Tibial nerve (tissue), 4 donors: ENCODE results near the gene CYP19A1. TPM values are rescaled to one million over a fixed set of nuclear protein-coding genes. Genes with fewer than 3 reads are reported as not detected.

ENCODE experiments used
- DNase-seq, 2 donors: peaks; one replicate each; pipeline ENCODE4 v3.0.0-alpha.2; 2019; ENCODE audit warnings: low spot score in 2 of 2
- H3K27ac ChIP-seq, 4 donors: fragments of 200-600 bp; sonication (generic) in 3 of 4; one replicate each; pipeline ENCODE4 v1.5.1; 2017 to 2019; ENCODE audit warnings: mild to moderate bottlenecking in 1 of 4
- H3K27me3 ChIP-seq, 2 donors: fragments of 200-600 bp; sonication (generic) in 1 of 2; one replicate each; pipeline versions ENCODE4 v1.5.1 to v1.6.0; 2017 to 2019
- H3K36me3 ChIP-seq, 3 donors: fragments of 200-600 bp; sonication (generic); one replicate each; pipeline ENCODE4 v1.5.1; 2018 to 2019
- H3K4me1 ChIP-seq, 4 donors: fragments of 200-600 bp; sonication (generic) in 3 of 4; one replicate each; pipeline ENCODE4 v1.5.1; 2017 to 2019
- H3K4me3 ChIP-seq, 4 donors: fragments of 200-600 bp; sonication (generic) in 3 of 4; one replicate each; pipeline ENCODE4 v1.5.1; 2017 to 2019; ENCODE audit warnings: mild to moderate bottlenecking in 1 of 4, moderate library complexity in 1 of 4
- H3K9me3 ChIP-seq, 4 donors: fragments of 200-600 bp; sonication (generic) in 3 of 4; one replicate each; pipeline ENCODE4 v1.5.1; 2017 to 2019
- EP300 ChIP-seq, 2 donors: sonication (generic); formaldehyde crosslinking; IDR thresholded peaks; one replicate each; pipeline ENCODE4 v1.6.1; 2017; ENCODE audit warnings: antibody characterized with exemption in 2 of 2, mild to moderate bottlenecking in 1 of 2
- POLR2A ChIP-seq, 2 donors: fragments of 450-650 bp; IDR thresholded peaks; one replicate each; pipeline ENCODE4 v1.6.1; 2017; ENCODE audit warnings: antibody characterized with exemption in 2 of 2, mild to moderate bottlenecking in 2 of 2, moderate library complexity in 2 of 2
- WGBS, 2 donors: methylation state at CpG; one replicate each; pipeline ENCODE4 v1.1.5; 2018; 5-methylcytosine and 5-hydroxymethylcytosine counted together
- total RNA-seq, 4 donors: library from RNA; depleted of rRNA; stranded (reverse); fragments of >200 nt; gene quantifications; one replicate each; pipeline ENCODE4 v1.1.0, GENCODE V29; 2016
- TF ChIP-seq, protein P1 (sequence below), 5 experiments: fragments of 200-600 bp in 3 of 5; fragments of 450-650 bp in 2 of 5; sonication (generic) in 3 of 5; IDR thresholded peaks; one replicate each; pipeline ENCODE4 v1.5.1; 2016 to 2019; ENCODE audit warnings: antibody characterized with exemption in 5 of 5, mild to moderate bottlenecking in 3 of 5, moderate library complexity in 2 of 5

Gene CYP19A1
- total RNA-seq, 4 donors from 2014 or later: 6.3 to 124 (median 15.6) TPM

DNA sequence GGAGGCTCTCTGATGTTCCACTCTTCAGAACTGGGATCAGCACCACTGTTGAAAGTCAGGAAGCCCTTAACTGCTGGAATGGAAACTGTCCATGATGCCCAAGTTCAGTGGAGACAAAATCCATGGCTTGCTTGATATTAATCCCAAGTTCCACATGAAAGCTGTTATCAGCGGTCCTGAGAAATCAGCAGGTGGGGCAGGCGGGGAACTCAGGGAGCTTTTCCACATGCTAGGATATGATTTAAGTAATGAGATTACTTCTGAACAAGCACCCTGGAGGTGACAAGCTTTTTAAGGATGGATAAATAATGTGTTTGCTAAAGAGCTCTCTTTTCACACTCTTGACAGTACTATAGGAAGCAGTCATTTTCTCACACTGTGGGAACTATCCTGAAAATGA lies 82.9 kb downstream of the CYP19A1 start:
- no peaks in the 10 kb centered on the region for H3K27me3 ChIP-seq

DNA sequence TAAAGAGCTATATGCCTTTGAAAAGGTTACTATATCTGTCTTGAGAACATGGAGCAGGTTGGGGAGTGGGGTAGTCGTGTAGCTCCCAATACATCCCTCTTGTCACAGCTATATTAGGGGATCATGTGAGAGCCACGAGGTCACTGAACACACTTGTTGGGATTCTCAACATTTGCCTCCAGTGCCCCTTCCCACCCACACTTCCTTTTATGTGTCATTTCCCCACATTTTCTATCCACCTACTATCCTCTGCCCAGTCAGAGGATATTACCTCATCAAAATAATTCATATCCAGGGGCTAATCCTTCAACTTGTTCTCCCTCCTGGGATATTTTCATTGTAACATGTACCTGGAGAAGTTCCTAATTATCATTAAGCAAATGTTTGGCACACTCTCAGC lies 85.0 kb downstream of the CYP19A1 start:
- 74 to 85% methylated on average over 2 of the region's 2 CpGs for WGBS, 2 donors
- TF ChIP-seq, protein P1, sequence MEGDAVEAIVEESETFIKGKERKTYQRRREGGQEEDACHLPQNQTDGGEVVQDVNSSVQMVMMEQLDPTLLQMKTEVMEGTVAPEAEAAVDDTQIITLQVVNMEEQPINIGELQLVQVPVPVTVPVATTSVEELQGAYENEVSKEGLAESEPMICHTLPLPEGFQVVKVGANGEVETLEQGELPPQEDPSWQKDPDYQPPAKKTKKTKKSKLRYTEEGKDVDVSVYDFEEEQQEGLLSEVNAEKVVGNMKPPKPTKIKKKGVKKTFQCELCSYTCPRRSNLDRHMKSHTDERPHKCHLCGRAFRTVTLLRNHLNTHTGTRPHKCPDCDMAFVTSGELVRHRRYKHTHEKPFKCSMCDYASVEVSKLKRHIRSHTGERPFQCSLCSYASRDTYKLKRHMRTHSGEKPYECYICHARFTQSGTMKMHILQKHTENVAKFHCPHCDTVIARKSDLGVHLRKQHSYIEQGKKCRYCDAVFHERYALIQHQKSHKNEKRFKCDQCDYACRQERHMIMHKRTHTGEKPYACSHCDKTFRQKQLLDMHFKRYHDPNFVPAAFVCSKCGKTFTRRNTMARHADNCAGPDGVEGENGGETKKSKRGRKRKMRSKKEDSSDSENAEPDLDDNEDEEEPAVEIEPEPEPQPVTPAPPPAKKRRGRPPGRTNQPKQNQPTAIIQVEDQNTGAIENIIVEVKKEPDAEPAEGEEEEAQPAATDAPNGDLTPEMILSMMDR (IDR thresholded peaks at IDR 0.05): no peak
- no peak for TF ChIP-seq EP300 (IDR thresholded peaks at IDR 0.05)
- no peak for DNase-seq
- H3K36me3 ChIP-seq: no peaks in the 10 kb centered on the region
- H3K27me3 ChIP-seq: no peaks in the 10 kb centered on the region
- no peak overlapping the region for H3K4me3 ChIP-seq
- H3K27ac ChIP-seq: no peak overlapping the region
- H3K4me1 ChIP-seq: no peaks in the 10 kb centered on the region
- no peaks in the 10 kb centered on the region for H3K9me3 ChIP-seq

More for the DNA sequence above, 82.9 kb downstream of the CYP19A1 start:
- Histone ChIP-seq H3K4me3 (no peak overlapping the region), H3K36me3 (no peaks in the 10 kb centered on the region), H3K4me1 (no peaks in the 10 kb centered on the region), H3K27ac (no peak overlapping the region), H3K9me3 (no peaks in the 10 kb centered on the region)
- TF ChIP-seq EP300 (IDR thresholded peaks at IDR 0.05): no peak
- no peak for DNase-seq
- 100% methylated on average over 2 of the region's 2 CpGs for WGBS, 2 donors

DNA sequence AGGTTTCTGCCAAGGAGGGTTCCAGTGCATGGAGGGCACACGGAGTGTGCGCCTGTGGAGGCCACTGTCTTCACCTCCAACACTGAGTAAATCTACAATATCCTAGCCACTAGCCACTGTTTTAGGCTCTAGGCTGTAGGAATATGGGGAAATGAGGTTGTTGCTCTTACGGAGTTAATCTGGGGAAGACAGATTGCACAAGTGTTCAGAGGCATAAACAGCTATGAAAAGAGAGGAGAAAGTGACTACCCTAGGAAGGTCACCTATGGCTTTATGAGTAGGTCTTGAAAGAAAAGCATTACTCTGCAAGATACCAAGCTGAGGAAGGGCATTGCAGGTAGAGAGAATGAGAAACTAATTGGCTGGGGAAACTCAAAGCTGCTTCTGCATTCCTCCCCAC lies 85.7 kb downstream of the CYP19A1 start:
- no peaks in the 10 kb centered on the region for H3K9me3 ChIP-seq

DNA sequence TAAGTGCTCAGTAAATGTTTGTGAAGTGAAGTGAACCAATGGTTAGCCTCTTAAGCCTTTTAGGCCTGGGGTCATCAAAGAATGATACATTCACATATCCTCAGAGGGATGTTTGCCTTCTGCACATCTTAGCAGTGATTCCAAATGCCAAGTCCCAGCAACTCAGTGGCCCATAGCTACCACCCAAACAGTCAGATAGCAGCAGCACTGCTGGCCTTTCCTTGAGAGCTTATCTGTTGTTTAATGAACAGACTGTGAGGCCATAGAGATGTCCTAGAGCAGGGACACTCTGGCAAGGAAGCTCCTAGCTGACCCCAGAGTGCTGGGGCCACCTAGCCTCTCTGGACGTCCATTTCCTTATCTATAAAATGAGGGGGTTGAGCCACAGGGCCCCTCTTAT lies 86.8 kb downstream of the CYP19A1 start:
- no peak overlapping the region for H3K27ac ChIP-seq
- no peak overlapping the region for H3K4me3 ChIP-seq
- no peak for DNase-seq
- WGBS, 2 donors: 69 to 80% methylated on average over 1 of the region's 1 CpG
- H3K27me3 ChIP-seq: no peaks in the 10 kb centered on the region
- no peaks in the 10 kb centered on the region for H3K36me3 ChIP-seq
- TF ChIP-seq, protein P1 (IDR thresholded peaks at IDR 0.05): no peak
- no peak for TF ChIP-seq EP300 (IDR thresholded peaks at IDR 0.05)
- no peak for TF ChIP-seq POLR2A (IDR thresholded peaks at IDR 0.05)
- no peaks in the 10 kb centered on the region for H3K9me3 ChIP-seq
- no peaks in the 10 kb centered on the region for H3K4me1 ChIP-seq

More for the DNA sequence above, 85.7 kb downstream of the CYP19A1 start:
- Histone ChIP-seq H3K27me3 (no peaks in the 10 kb centered on the region), H3K27ac (no peak overlapping the region), H3K4me1 (no peaks in the 10 kb centered on the region), H3K4me3 (no peak overlapping the region), H3K36me3 (no peaks in the 10 kb centered on the region)
- no peak for DNase-seq
- 90 to 96% methylated on average over 3 of the region's 3 CpGs for WGBS, 2 donors
- TF ChIP-seq EP300 (IDR thresholded peaks at IDR 0.05): no peak
- TF ChIP-seq, protein P1 (IDR thresholded peaks at IDR 0.05): no peak
- no peak for TF ChIP-seq POLR2A (IDR thresholded peaks at IDR 0.05)

DNA sequence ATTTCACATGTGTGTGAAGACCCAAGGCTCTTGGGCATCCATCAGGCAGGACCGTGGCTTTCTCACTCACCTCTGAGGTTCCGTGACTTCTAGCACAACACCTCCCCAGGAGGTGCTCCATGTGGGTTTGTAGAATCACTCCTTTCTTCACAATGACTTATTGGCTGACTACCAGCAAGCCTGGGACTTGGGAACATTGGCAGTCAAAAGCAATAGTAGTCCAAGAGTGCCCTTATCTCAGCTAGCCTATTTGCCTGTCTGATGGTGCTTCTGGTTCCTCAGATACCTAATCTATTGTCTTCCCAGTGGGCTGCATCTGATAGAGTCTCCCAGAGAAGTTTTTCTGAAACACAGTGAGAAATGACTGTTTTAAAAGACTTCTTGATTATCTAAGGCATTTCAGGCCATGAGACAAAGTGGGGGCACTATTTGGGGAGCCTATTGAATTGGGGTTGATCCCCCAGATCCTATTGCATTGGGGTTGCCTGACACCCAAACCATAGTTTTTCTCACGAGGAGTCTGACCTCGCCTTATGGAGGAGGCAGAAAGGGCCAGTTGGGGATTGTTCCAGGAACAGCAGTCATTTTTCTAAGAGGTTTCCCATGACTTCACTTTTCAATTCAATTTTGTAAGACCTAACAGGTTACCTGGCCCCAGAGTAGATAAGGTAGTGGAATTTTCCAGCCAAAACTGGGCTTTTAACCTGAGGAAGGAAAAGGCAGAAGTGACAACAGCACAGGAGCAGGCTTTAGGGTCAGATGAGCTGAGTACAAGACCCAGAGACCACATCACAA lies 88.0 kb downstream of the CYP19A1 start:
- no peak overlapping the region for H3K27ac ChIP-seq
- no peaks in the 10 kb centered on the region for H3K9me3 ChIP-seq
- WGBS, 2 donors: 84 to 89% methylated on average over 4 of the region's 4 CpGs
- DNase-seq: no peak
- H3K4me1 ChIP-seq: no peaks in the 10 kb centered on the region
- H3K27me3 ChIP-seq: no peaks in the 10 kb centered on the region
- no peaks in the 10 kb centered on the region for H3K36me3 ChIP-seq
- no peak overlapping the region for H3K4me3 ChIP-seq
- TF ChIP-seq POLR2A (IDR thresholded peaks at IDR 0.05) (no peak), EP300 (IDR thresholded peaks at IDR 0.05) (no peak)
- TF ChIP-seq, protein P1 (IDR thresholded peaks at IDR 0.05): no peak
